Neural cell (in vitro differentiated cells): ENCODE results near the gene DIDO1. TPM values are rescaled to one million over a fixed set of nuclear protein-coding genes. Genes with fewer than 3 reads are reported as not detected.

Experiments used
- H2AFZ ChIP-seq: fragments of 200-600, 300-800 bp; sonication (generic), shearing (Covaris generic); 2 replicates; pipeline ENCODE4 v1.6.0; 2014; ENCODE audit warnings: low read depth, mild to moderate bottlenecking, antibody characterized with exemption, low read length, moderate library complexity
- H3F3A ChIP-seq: fragments of 200-600 bp; shearing (Covaris generic); 2 replicates; pipeline ENCODE4 v1.6.1; 2016; ENCODE audit warnings: mild to moderate bottlenecking, moderate library complexity, mixed read lengths, antibody characterized with exemption, low read length; ENCODE audit not compliant: insufficient read depth, poor library complexity, severe bottlenecking
- H3K27ac ChIP-seq: fragments of 200-600, 300-800 bp; sonication (generic), shearing (Covaris generic); 2 replicates; pipeline ENCODE4 v1.5.1; 2014; ENCODE audit warnings: mild to moderate bottlenecking, low read length, moderate library complexity
- H3K27me3 ChIP-seq: fragments of 300-800, 200-600 bp; sonication (generic), shearing (Covaris generic); 2 replicates; pipeline ENCODE4 v1.6.0; 2014; ENCODE audit warnings: mild to moderate bottlenecking, low read depth, low read length, moderate library complexity; ENCODE audit not compliant: insufficient read depth
- H3K36me3 ChIP-seq: fragments of 300-800, 200-600 bp; sonication (generic), shearing (Covaris generic); 2 replicates; pipeline ENCODE4 v1.5.1; 2014; ENCODE audit warnings: mild to moderate bottlenecking, antibody characterized with exemption, low read length, moderate library complexity; ENCODE audit not compliant: insufficient read depth
- H3K4me2 ChIP-seq: fragments of 300-800, 200-600 bp; sonication (generic), shearing (Covaris generic); 2 replicates; pipeline ENCODE4 v1.6.0; 2014; ENCODE audit warnings: mild to moderate bottlenecking, low read length
- H3K4me3 ChIP-seq: fragments of 300-800, 200-600 bp; sonication (generic), shearing (Covaris generic); 2 replicates; pipeline ENCODE4 v1.5.1; 2014; ENCODE audit warnings: mild to moderate bottlenecking, low read length, moderate library complexity
- H3K79me2 ChIP-seq: fragments of 200-600 bp; shearing (Covaris generic); replicated peaks from 2 replicates; pipeline ENCODE4 v1.6.0; 2014; ENCODE audit warnings: mild to moderate bottlenecking, low read length, moderate library complexity; ENCODE audit not compliant: insufficient read depth
- H3K9ac ChIP-seq: fragments of 300-800, 200-600 bp; sonication (generic), shearing (Covaris generic); 2 replicates; pipeline ENCODE4 v1.6.1; 2016; ENCODE audit warnings: mild to moderate bottlenecking, low read length, mixed read lengths
- H3K9me2 ChIP-seq: fragments of 200-600 bp; shearing (Covaris generic); 2 replicates; pipeline ENCODE4 v1.6.1; 2016; ENCODE audit warnings: mild to moderate bottlenecking, low read length, mixed read lengths; ENCODE audit not compliant: insufficient read depth
- H3K9me3 ChIP-seq: fragments of 200-600, 300-800 bp; sonication (generic), shearing (Covaris generic); 2 replicates; pipeline ENCODE4 v1.6.1; 2016; ENCODE audit warnings: mild to moderate bottlenecking, mixed run types, low read length, moderate library complexity, mixed read lengths
- H4K20me1 ChIP-seq: fragments of 200-600 bp; shearing (Covaris generic); 2 replicates; pipeline ENCODE4 v1.6.1; 2016; ENCODE audit warnings: mild to moderate bottlenecking, mixed run types; ENCODE audit not compliant: insufficient read depth
- EP300 ChIP-seq: fragments of 450-650 bp; conservative IDR thresholded peaks from 2 replicates; pipeline ENCODE4 v1.6.1; 2014; ENCODE audit warnings: antibody characterized with exemption, mild to moderate bottlenecking, moderate library complexity; ENCODE audit not compliant: poor library complexity, severe bottlenecking
- EZH2 ChIP-seq: fragments of 200-600, 300-800 bp; shearing (Covaris generic), sonication (generic); IDR thresholded peaks from 2 replicates; pipeline ENCODE4 v1.6.1; 2014; ENCODE audit warnings: antibody characterized with exemption, low read length, borderline replicate concordance, mild to moderate bottlenecking; ENCODE audit not compliant: insufficient read depth, poor library complexity, severe bottlenecking
- MXI1 ChIP-seq: fragments of 450-650 bp; conservative IDR thresholded peaks from 2 replicates; pipeline ENCODE4 v1.6.1; 2014; ENCODE audit warnings: antibody characterized with exemption, mild to moderate bottlenecking; ENCODE audit not compliant: poor library complexity, severe bottlenecking
- POLR2AphosphoS5 ChIP-seq: IDR thresholded peaks from 2 replicates; pipeline ENCODE4 v1.6.1; 2012
- RAD21 ChIP-seq: fragments of 450-650 bp; conservative IDR thresholded peaks from 2 replicates; pipeline ENCODE4 v1.6.1; 2014; ENCODE audit warnings: antibody characterized with exemption, mild to moderate bottlenecking, moderate library complexity
- SMC3 ChIP-seq: fragments of 450-650 bp; conservative IDR thresholded peaks from 2 replicates; pipeline ENCODE4 v1.6.1; 2014; ENCODE audit warnings: antibody characterized with exemption, mild to moderate bottlenecking, moderate library complexity; ENCODE audit not compliant: poor library complexity
- TAF1 ChIP-seq: IDR thresholded peaks from 2 replicates; pipeline ENCODE4 v1.6.1; 2012; ENCODE audit warnings: low read depth
- polyA plus RNA-seq: library from polyadenylated mRNA; depleted of rRNA; stranded (reverse); fragments of >200 nt; gene quantifications from 2 replicates; pipeline ENCODE4 v1.2.3, GENCODE V29; 2014
- TF ChIP-seq, protein P1 (sequence below): IDR thresholded peaks from 2 replicates; pipeline ENCODE4 v1.6.1; 2012; ENCODE audit warnings: borderline replicate concordance
- TF ChIP-seq, protein P2 (sequence below): fragments of 450-650 bp; IDR thresholded peaks from 2 replicates; pipeline ENCODE4 v1.5.1; 2014; ENCODE audit warnings: antibody characterized with exemption, mild to moderate bottlenecking, moderate library complexity; ENCODE audit not compliant: poor library complexity, severe bottlenecking

Gene DIDO1
- polyA plus RNA-seq, 1 donor from 2014 or later: 42.8 TPM

DNA sequence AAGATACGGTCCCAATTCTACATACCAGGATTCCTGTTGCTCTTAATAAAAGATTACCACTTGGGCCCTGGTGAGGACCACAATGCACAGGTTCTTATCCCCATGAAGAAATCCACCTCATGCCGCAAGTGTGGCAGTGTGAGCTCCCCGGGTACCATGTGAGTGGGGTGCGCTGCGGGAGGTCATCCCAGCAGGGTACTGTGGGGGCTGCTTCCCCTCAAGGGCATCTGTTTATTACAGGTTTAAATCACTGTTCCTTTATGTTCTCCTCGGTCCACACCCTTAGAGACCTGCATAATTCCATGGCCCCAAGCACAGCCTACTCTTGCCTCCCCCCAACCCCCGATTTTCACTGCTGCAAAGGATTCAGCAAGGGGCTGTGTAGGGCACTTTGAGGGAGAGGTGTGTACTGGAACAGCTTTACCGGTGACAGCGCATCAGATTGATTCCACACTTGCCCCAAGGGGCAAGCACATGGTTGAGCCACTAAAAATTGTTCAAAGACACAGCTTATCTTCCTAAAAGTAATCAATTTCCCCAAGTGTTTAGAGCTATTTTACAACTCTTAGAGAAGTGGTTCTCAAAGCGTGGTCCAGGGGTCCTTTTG lies 6.2 kb downstream of the DIDO1 start:
- no peak overlapping the region for H3K27ac ChIP-seq
- TF ChIP-seq MXI1 (no peak), EZH2 (no peak), TAF1 (no peak), POLR2AphosphoS5 (no peak), SMC3 (no peak), EP300 (no peak), RAD21 (no peak)
- TF ChIP-seq, protein P1, sequence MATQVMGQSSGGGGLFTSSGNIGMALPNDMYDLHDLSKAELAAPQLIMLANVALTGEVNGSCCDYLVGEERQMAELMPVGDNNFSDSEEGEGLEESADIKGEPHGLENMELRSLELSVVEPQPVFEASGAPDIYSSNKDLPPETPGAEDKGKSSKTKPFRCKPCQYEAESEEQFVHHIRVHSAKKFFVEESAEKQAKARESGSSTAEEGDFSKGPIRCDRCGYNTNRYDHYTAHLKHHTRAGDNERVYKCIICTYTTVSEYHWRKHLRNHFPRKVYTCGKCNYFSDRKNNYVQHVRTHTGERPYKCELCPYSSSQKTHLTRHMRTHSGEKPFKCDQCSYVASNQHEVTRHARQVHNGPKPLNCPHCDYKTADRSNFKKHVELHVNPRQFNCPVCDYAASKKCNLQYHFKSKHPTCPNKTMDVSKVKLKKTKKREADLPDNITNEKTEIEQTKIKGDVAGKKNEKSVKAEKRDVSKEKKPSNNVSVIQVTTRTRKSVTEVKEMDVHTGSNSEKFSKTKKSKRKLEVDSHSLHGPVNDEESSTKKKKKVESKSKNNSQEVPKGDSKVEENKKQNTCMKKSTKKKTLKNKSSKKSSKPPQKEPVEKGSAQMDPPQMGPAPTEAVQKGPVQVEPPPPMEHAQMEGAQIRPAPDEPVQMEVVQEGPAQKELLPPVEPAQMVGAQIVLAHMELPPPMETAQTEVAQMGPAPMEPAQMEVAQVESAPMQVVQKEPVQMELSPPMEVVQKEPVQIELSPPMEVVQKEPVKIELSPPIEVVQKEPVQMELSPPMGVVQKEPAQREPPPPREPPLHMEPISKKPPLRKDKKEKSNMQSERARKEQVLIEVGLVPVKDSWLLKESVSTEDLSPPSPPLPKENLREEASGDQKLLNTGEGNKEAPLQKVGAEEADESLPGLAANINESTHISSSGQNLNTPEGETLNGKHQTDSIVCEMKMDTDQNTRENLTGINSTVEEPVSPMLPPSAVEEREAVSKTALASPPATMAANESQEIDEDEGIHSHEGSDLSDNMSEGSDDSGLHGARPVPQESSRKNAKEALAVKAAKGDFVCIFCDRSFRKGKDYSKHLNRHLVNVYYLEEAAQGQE: no peak
- TF ChIP-seq, protein P2, sequence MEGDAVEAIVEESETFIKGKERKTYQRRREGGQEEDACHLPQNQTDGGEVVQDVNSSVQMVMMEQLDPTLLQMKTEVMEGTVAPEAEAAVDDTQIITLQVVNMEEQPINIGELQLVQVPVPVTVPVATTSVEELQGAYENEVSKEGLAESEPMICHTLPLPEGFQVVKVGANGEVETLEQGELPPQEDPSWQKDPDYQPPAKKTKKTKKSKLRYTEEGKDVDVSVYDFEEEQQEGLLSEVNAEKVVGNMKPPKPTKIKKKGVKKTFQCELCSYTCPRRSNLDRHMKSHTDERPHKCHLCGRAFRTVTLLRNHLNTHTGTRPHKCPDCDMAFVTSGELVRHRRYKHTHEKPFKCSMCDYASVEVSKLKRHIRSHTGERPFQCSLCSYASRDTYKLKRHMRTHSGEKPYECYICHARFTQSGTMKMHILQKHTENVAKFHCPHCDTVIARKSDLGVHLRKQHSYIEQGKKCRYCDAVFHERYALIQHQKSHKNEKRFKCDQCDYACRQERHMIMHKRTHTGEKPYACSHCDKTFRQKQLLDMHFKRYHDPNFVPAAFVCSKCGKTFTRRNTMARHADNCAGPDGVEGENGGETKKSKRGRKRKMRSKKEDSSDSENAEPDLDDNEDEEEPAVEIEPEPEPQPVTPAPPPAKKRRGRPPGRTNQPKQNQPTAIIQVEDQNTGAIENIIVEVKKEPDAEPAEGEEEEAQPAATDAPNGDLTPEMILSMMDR: no peak
- H3K4me2 ChIP-seq: no peak overlapping the region
- H3K9me2 ChIP-seq: no peaks in the 10 kb centered on the region
- H3K79me2 ChIP-seq: peaks cover 98% of the 10 kb centered on the region
- H3F3A ChIP-seq: no peaks in the 10 kb centered on the region
- H3K27me3 ChIP-seq: no peaks in the 10 kb centered on the region
- peaks cover 38% of the 10 kb centered on the region for H4K20me1 ChIP-seq
- H3K36me3 ChIP-seq: no peaks in the 10 kb centered on the region
- H3K9ac ChIP-seq: no peak overlapping the region
- no peaks in the 10 kb centered on the region for H3K9me3 ChIP-seq
- no peak overlapping the region for H2AFZ ChIP-seq
- no peak overlapping the region for H3K4me3 ChIP-seq

DNA sequence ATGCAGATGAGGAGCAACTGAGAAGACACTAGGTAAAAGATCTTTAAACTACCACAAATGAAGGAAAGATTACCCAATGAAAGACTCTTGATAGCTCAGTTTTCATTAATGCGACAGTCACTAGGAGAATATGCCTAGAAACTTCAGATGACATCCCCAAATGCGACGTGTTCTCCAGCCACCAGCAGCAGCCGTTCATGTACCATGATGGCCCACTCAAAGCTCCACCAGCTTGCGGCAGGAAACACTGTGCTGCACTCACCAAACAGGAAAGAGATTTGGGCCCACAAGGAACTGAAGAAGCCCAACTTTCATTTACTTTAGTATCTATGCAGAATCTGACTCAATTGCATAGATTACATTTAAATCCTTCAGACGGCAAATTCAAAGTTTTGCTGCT lies 7.5 kb downstream of the DIDO1 start:
- TF ChIP-seq, protein P2: no peak
- TF ChIP-seq, protein P1: no peak
- TF ChIP-seq EP300 (no peak), SMC3 (no peak), RAD21 (no peak), TAF1 (no peak), POLR2AphosphoS5 (no peak), MXI1 (no peak), EZH2 (no peak)
- H3K27ac ChIP-seq: no peak overlapping the region
- H3F3A ChIP-seq: no peaks in the 10 kb centered on the region
- no peaks in the 10 kb centered on the region for H3K9me2 ChIP-seq
- no peak overlapping the region for H3K4me3 ChIP-seq
- H4K20me1 ChIP-seq: peaks cover 47% of the 10 kb centered on the region
- H3K36me3 ChIP-seq: no peaks in the 10 kb centered on the region
- no peaks in the 10 kb centered on the region for H3K9me3 ChIP-seq
- H3K27me3 ChIP-seq: no peaks in the 10 kb centered on the region
- H3K79me2 ChIP-seq: peaks cover 98% of the 10 kb centered on the region
- no peak overlapping the region for H3K4me2 ChIP-seq
- no peak overlapping the region for H2AFZ ChIP-seq
- H3K9ac ChIP-seq: no peak overlapping the region
